H9 (cell line): ENCODE results near the gene PLA2G15. TPM values are rescaled to one million over a fixed set of nuclear protein-coding genes. Genes with fewer than 3 reads are reported as not detected.

Experiments used
- DNase-seq: peaks from one replicate; pipeline ENCODE4 v3.0.0-alpha.2; 2017
- H2AFZ ChIP-seq: one replicate; pipeline ENCODE4 v1.6.1; 2013; ENCODE audit warnings: mild to moderate bottlenecking, low read length, control low read depth, moderate library complexity
- H2AK5ac ChIP-seq: 2 replicates; pipeline ENCODE4 v1.6.1; 2013; ENCODE audit warnings: low read length, control low read depth, mixed read lengths; ENCODE audit not compliant: insufficient read length
- H2BK120ac ChIP-seq: one replicate; pipeline ENCODE4 v1.6.1; 2013; ENCODE audit warnings: low read depth, mild to moderate bottlenecking, low read length, control low read depth, inconsistent platforms; ENCODE audit not compliant: poor library complexity, severe bottlenecking
- H2BK12ac ChIP-seq: 2 replicates; pipeline ENCODE4 v1.6.1; 2013; ENCODE audit warnings: low read length, control low read depth, mixed read lengths, low read depth; ENCODE audit not compliant: insufficient read length
- H2BK15ac ChIP-seq: 2 replicates; pipeline ENCODE4 v1.6.1; 2013; ENCODE audit warnings: low read depth, low read length, control low read depth
- H2BK20ac ChIP-seq: one replicate; pipeline ENCODE4 v1.6.1; 2013; ENCODE audit warnings: low read depth, mild to moderate bottlenecking, low read length, control low read depth, inconsistent platforms; ENCODE audit not compliant: poor library complexity, severe bottlenecking
- H2BK5ac ChIP-seq: 2 replicates; pipeline ENCODE4 v1.6.1; 2013; ENCODE audit warnings: low read length, control low read depth, mixed read lengths; ENCODE audit not compliant: insufficient read length
- H3K14ac ChIP-seq: 2 replicates; pipeline ENCODE4 v1.6.1; 2013; ENCODE audit warnings: low read length, control low read depth; ENCODE audit not compliant: insufficient read depth
- H3K18ac ChIP-seq: 2 replicates; pipeline ENCODE4 v1.6.1; 2013; ENCODE audit warnings: low read depth, mild to moderate bottlenecking, mixed read lengths, low read length, control low read depth; ENCODE audit not compliant: insufficient read length
- H3K23ac ChIP-seq: 2 replicates; pipeline ENCODE4 v1.6.1; 2013; ENCODE audit warnings: low read length, control low read depth, mixed read lengths, low read depth; ENCODE audit not compliant: insufficient read length
- H3K23me2 ChIP-seq: 2 replicates; pipeline ENCODE4 v1.6.1; 2013; ENCODE audit warnings: low read depth, mild to moderate bottlenecking, mixed read lengths, low read length, control low read depth; ENCODE audit not compliant: insufficient read length, poor library complexity, severe bottlenecking
- H3K27ac ChIP-seq: 2 replicates; pipeline ENCODE4 v1.5.1; 2013; ENCODE audit warnings: low read length, control low read depth, mixed read lengths, low read depth; ENCODE audit not compliant: insufficient read length
- H3K27me3 ChIP-seq: 2 replicates; pipeline ENCODE4 v1.6.1; 2013; ENCODE audit warnings: low read length, control low read depth, inconsistent platforms; ENCODE audit not compliant: insufficient read depth
- H3K4ac ChIP-seq: 2 replicates; pipeline ENCODE4 v1.6.1; 2013; ENCODE audit warnings: low read depth, mild to moderate bottlenecking, control low read depth, inconsistent platforms, low read length, moderate library complexity
- H3K4me1 ChIP-seq: 2 replicates; pipeline ENCODE4 v1.6.1; 2013; ENCODE audit warnings: low read length, control low read depth, inconsistent platforms; ENCODE audit not compliant: insufficient read depth
- H3K4me2 ChIP-seq: 2 replicates; pipeline ENCODE4 v1.6.1; 2013; ENCODE audit warnings: low read length, control low read depth, mixed read lengths; ENCODE audit not compliant: insufficient read length, insufficient read depth
- H3K56ac ChIP-seq: 2 replicates; pipeline ENCODE4 v1.6.1; 2013; ENCODE audit warnings: low read depth, mild to moderate bottlenecking, mixed read lengths, low read length, control low read depth; ENCODE audit not compliant: insufficient read length
- H3K79me1 ChIP-seq: 2 replicates; pipeline ENCODE4 v1.6.1; 2013; ENCODE audit warnings: low read depth, mild to moderate bottlenecking, moderate library complexity, low read length, control low read depth, inconsistent platforms; ENCODE audit not compliant: insufficient read depth, poor library complexity, severe bottlenecking
- H3K79me2 ChIP-seq: 2 replicates; pipeline ENCODE4 v1.6.1; 2013; ENCODE audit warnings: low read length, control low read depth, inconsistent platforms; ENCODE audit not compliant: insufficient read depth
- H3K9ac ChIP-seq: 2 replicates; pipeline ENCODE4 v1.6.1; 2013; ENCODE audit warnings: low read length, control low read depth, mixed read lengths; ENCODE audit not compliant: insufficient read length; ENCODE audit errors: extremely low read depth
- H3K9me3 ChIP-seq: one replicate; pipeline ENCODE4 v1.6.1; 2013; ENCODE audit warnings: low read depth, low read length, inconsistent platforms; ENCODE audit not compliant: control insufficient read depth
- H3T11ph ChIP-seq: one replicate; pipeline ENCODE4 v1.6.1; 2013; ENCODE audit warnings: mild to moderate bottlenecking, low read length, control low read depth, inconsistent platforms
- H4K20me1 ChIP-seq: one replicate; pipeline ENCODE4 v1.6.1; 2013; ENCODE audit not compliant: control insufficient read depth, insufficient read length, insufficient read depth
- H4K5ac ChIP-seq: 2 replicates; pipeline ENCODE4 v1.6.1; 2013; ENCODE audit warnings: low read depth, mild to moderate bottlenecking, mixed read lengths, low read length, control low read depth; ENCODE audit not compliant: insufficient read length
- H4K8ac ChIP-seq: replicated peaks from 2 replicates; pipeline ENCODE4 v1.6.1; 2013; ENCODE audit warnings: low read length, control low read depth, mixed read lengths, low read depth; ENCODE audit not compliant: insufficient read length
- H4K91ac ChIP-seq: 2 replicates; pipeline ENCODE4 v1.6.1; 2013; ENCODE audit warnings: low read depth, mild to moderate bottlenecking, moderate library complexity, mixed read lengths, low read length, control low read depth; ENCODE audit not compliant: insufficient read length
- H3K27ac Mint-ChIP-seq, 3 experiments: 2 replicates in 2 of 3; 3 replicates in 1 of 3; pipeline ENCODE4 v1.8.0; 2020 to 2021; ENCODE audit warnings: mixed read lengths in 3 of 3, mild to moderate bottlenecking in 1 of 3, moderate library complexity in 1 of 3
- H3K27me3 Mint-ChIP-seq: 2 replicates; pipeline ENCODE4 v1.8.0; 2021; ENCODE audit warnings: low read depth, mild to moderate bottlenecking, moderate library complexity, mixed read lengths
- H3K36me3 Mint-ChIP-seq, 3 experiments: 2 replicates in 2 of 3; 3 replicates in 1 of 3; pipeline ENCODE4 v1.8.0; 2020 to 2021; ENCODE audit warnings: low read depth in 3 of 3, mixed read lengths in 3 of 3; ENCODE audit not compliant: insufficient read depth in 1 of 3
- H3K4me1 Mint-ChIP-seq, 2 experiments: 2 replicates each; pipeline ENCODE4 v1.8.0; 2020; ENCODE audit warnings: mixed read lengths in 2 of 2
- H3K4me3 Mint-ChIP-seq, 2 experiments: 2 replicates in 1 of 2; 3 replicates in 1 of 2; pipeline ENCODE4 v1.8.0; 2020 to 2021; ENCODE audit warnings: mild to moderate bottlenecking in 2 of 2, mixed read lengths in 2 of 2, moderate library complexity in 1 of 2
- H3K9me3 Mint-ChIP-seq, 2 experiments: 2 replicates in 1 of 2; 3 replicates in 1 of 2; pipeline ENCODE4 v1.8.0; 2020; ENCODE audit warnings: mild to moderate bottlenecking in 2 of 2, mixed read lengths in 2 of 2, moderate library complexity in 1 of 2
- WGBS: extraction: QIAGEN DNeasy Blood & Tissue Kit; methylation state at CpG from one replicate; pipeline ENCODE4 v1.1.7; 2013; ENCODE audit warnings: missing lambda C conversion rate, low lambda C conversion rate, mixed read lengths; ENCODE audit not compliant: insufficient read length; ENCODE audit errors: extremely low coverage; 5-methylcytosine and 5-hydroxymethylcytosine counted together
- total RNA-seq: library from RNA; stranded (reverse); gene quantifications from 2 replicates; pipeline ENCODE4 v1.2.1, GENCODE V29; 2021
- TF ChIP-seq, protein P1 (sequence below): fragments of 200-600 bp; sonication (generic); conservative IDR thresholded peaks from 3 replicates; pipeline ENCODE4 v1.8.0; 2021; ENCODE audit warnings: antibody characterized with exemption, mild to moderate bottlenecking

Gene PLA2G15
- total RNA-seq, 1 experiment from 2014 or later = 11.0 TPM

- Histone ChIP-seq H3T11ph (no peak overlapping the region), H2BK120ac (no peak overlapping the region), H2BK15ac (no peak overlapping the region), H3K18ac (no peak overlapping the region), H4K8ac (no peak overlapping the region), H4K91ac (no peak overlapping the region), H3K27me3 (no peaks in the 10 kb centered on the region), H3K4ac (no peak overlapping the region), H3K9me3 (no peaks in the 10 kb centered on the region), H3K23ac (no peak overlapping the region), H3K56ac (no peak overlapping the region), H3K9ac (no peak overlapping the region), H3K23me2 (no peaks in the 10 kb centered on the region), H2BK12ac (no peak overlapping the region), H2AFZ (no peak overlapping the region), H3K14ac (no peak overlapping the region), H3K79me1 (no peaks in the 10 kb centered on the region), H2AK5ac (no peak overlapping the region), H3K4me1 (no peaks in the 10 kb centered on the region), H2BK20ac (no peak overlapping the region), H4K5ac (no peak overlapping the region), H3K4me2 (no peak overlapping the region), H4K20me1 (no peaks in the 10 kb centered on the region), H3K79me2 (no peaks in the 10 kb centered on the region; the same call in 1 of the 2 replicates), H3K27ac (no peak overlapping the region), H2BK5ac (no peak overlapping the region)
- 0 out of 4 replicates have a peak, but pooled peaks cover 0 to 2% of the 10 kb centered on the region in 2 experiments for H3K4me1 Mint-ChIP-seq
- H3K4me3 Mint-ChIP-seq = no peak overlapping the region
- DNase-seq = no peak
- WGBS = no CpG with 5 or more reads among the region's 11 CpGs
- no peaks in the 10 kb centered on the region for H3K9me3 Mint-ChIP-seq
- peaks cover 29 to 88% (median 63%) of the 10 kb centered on the region in 3 experiments; a peak in 6 of 7 replicates for H3K36me3 Mint-ChIP-seq
- TF ChIP-seq, protein P1, sequence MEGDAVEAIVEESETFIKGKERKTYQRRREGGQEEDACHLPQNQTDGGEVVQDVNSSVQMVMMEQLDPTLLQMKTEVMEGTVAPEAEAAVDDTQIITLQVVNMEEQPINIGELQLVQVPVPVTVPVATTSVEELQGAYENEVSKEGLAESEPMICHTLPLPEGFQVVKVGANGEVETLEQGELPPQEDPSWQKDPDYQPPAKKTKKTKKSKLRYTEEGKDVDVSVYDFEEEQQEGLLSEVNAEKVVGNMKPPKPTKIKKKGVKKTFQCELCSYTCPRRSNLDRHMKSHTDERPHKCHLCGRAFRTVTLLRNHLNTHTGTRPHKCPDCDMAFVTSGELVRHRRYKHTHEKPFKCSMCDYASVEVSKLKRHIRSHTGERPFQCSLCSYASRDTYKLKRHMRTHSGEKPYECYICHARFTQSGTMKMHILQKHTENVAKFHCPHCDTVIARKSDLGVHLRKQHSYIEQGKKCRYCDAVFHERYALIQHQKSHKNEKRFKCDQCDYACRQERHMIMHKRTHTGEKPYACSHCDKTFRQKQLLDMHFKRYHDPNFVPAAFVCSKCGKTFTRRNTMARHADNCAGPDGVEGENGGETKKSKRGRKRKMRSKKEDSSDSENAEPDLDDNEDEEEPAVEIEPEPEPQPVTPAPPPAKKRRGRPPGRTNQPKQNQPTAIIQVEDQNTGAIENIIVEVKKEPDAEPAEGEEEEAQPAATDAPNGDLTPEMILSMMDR = no peak
- H3K27me3 Mint-ChIP-seq = no peaks in the 10 kb centered on the region
- no peak overlapping the region for H3K27ac Mint-ChIP-seq
Observed at GRCh38 chr16:68299571-68300453, 54.6 kb downstream of the PLA2G15 start.
